BJ (cell line): ENCODE results near the gene RASGRF2. TPM values are rescaled to one million over a fixed set of nuclear protein-coding genes. Genes with fewer than 3 reads are reported as not detected.
"Not testable (repeated sequence)": the region's sequence is repeated elsewhere in the genome, so short reads cannot be mapped to it uniquely, and the experiment has no call there.

Source experiments
- CTCF ChIA-PET: fragments of 350-600 bp; formaldehyde crosslinking; extraction: SDS; loops from one replicate; lab custom pipeline; 2021; ENCODE audit warnings: antibody characterized with exemption, inconsistent platforms; lab: Yijun Ruan, JAX
- POLR2A ChIA-PET: fragments of 300-600 bp; sonication (Branson Sonifier 250); formaldehyde crosslinking; extraction: SDS; loops from one replicate; lab custom pipeline; 2021; ENCODE audit warnings: antibody characterized with exemption; lab: Charles Lee
- DNase-seq: peaks from one replicate; pipeline ENCODE4 v3.0.0-alpha.2; 2011; ENCODE audit warnings: low read depth
- H3K27me3 ChIP-seq: 2 replicates; pipeline ENCODE4 v1.6.0; 2011; ENCODE audit warnings: low read length; ENCODE audit not compliant: control insufficient read depth, insufficient read depth
- H3K36me3 ChIP-seq: 2 replicates; pipeline ENCODE4 v1.5.1; 2011; ENCODE audit warnings: low read length; ENCODE audit not compliant: control insufficient read depth, insufficient read depth
- H3K4me3 ChIP-seq: 2 replicates; pipeline ENCODE4 v1.5.1; 2011; ENCODE audit warnings: low read depth, mild to moderate bottlenecking, control low read depth, low read length
- polyA plus RNA-seq: library from polyadenylated mRNA; depleted of rRNA; stranded (reverse); fragments of >200 nt; gene quantifications from 2 replicates; pipeline ENCODE4 v1.2.3, GENCODE V29; 2011
- TF ChIP-seq, protein P1 (sequence below): IDR thresholded peaks from 2 replicates; pipeline ENCODE4 v1.5.1; 2011; ENCODE audit warnings: low read depth, mild to moderate bottlenecking, control low read depth, inconsistent platforms, low read length, moderate library complexity; ENCODE audit not compliant: insufficient read depth

RASGRF2 gene
- polyA plus RNA-seq, 1 experiment = 0.85 TPM

GRCh38 chr5:81251922-81252321 lies 291.8 kb downstream of the RASGRF2 start:
- CTCF ChIA-PET = interaction anchor here (1.5 kb wide), 1 partner anchor 17 kb away, joined by 3 read pairs; no protein-coding TSS in a partner anchor

GRCh38 chr5:81252904-81253303 lies 292.7 kb downstream of the RASGRF2 start:
- CTCF ChIA-PET = interaction anchor here (1.0 kb wide), 1 partner anchor 11 kb away, joined by 4 read pairs; no protein-coding TSS in a partner anchor
- DNase-seq = no peak
- no peaks in the 10 kb centered on the region for H3K27me3 ChIP-seq
- no peak overlapping the region for H3K4me3 ChIP-seq
- POLR2A ChIA-PET = interaction anchor here (0.5 kb wide), 1 partner anchor 19 kb away, joined by 6 read pairs; no protein-coding TSS in a partner anchor
- H3K36me3 ChIP-seq = no peaks in the 10 kb centered on the region
- TF ChIP-seq, protein P1, sequence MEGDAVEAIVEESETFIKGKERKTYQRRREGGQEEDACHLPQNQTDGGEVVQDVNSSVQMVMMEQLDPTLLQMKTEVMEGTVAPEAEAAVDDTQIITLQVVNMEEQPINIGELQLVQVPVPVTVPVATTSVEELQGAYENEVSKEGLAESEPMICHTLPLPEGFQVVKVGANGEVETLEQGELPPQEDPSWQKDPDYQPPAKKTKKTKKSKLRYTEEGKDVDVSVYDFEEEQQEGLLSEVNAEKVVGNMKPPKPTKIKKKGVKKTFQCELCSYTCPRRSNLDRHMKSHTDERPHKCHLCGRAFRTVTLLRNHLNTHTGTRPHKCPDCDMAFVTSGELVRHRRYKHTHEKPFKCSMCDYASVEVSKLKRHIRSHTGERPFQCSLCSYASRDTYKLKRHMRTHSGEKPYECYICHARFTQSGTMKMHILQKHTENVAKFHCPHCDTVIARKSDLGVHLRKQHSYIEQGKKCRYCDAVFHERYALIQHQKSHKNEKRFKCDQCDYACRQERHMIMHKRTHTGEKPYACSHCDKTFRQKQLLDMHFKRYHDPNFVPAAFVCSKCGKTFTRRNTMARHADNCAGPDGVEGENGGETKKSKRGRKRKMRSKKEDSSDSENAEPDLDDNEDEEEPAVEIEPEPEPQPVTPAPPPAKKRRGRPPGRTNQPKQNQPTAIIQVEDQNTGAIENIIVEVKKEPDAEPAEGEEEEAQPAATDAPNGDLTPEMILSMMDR = no peak

More at GRCh38 chr5:81251922-81252321, 291.8 kb downstream of the RASGRF2 start:
- TF ChIP-seq, protein P1 = no peak
- DNase-seq = no peak
- POLR2A ChIA-PET = no interaction called here
- H3K4me3 ChIP-seq = no peak overlapping the region
- no peaks in the 10 kb centered on the region for H3K36me3 ChIP-seq
- H3K27me3 ChIP-seq = no peaks in the 10 kb centered on the region

DNA sequence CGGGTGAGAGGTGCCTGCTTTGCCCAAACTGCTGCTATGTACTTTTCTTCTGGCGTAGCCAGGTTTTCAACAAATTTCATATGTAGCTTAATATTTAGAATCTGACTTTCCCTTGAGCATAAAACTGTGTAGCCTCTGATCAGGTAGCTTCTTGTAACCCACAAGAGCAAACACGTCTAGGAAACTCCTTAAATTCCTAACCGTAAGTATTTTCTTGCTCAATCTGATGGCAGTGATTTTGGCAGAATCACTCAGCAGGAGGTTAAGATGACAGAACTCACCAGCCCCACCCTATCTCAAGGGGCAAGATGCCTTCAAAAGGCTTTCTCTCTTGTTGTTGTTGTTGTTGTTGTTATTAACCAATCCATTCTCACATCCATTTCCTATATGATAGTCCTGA lies 293.7 kb downstream of the RASGRF2 start:
- Histone ChIP-seq H3K4me3 (no peak overlapping the region), H3K27me3 (no peaks in the 10 kb centered on the region), H3K36me3 (no peaks in the 10 kb centered on the region)
- TF ChIP-seq, protein P1 = no peak
- DNase-seq = no peak
- CTCF ChIA-PET = interaction anchor here (1.0 kb wide), 1 partner anchor 12 kb away, joined by 4 read pairs; no protein-coding TSS in a partner anchor
- POLR2A ChIA-PET = no interaction called here

DNA sequence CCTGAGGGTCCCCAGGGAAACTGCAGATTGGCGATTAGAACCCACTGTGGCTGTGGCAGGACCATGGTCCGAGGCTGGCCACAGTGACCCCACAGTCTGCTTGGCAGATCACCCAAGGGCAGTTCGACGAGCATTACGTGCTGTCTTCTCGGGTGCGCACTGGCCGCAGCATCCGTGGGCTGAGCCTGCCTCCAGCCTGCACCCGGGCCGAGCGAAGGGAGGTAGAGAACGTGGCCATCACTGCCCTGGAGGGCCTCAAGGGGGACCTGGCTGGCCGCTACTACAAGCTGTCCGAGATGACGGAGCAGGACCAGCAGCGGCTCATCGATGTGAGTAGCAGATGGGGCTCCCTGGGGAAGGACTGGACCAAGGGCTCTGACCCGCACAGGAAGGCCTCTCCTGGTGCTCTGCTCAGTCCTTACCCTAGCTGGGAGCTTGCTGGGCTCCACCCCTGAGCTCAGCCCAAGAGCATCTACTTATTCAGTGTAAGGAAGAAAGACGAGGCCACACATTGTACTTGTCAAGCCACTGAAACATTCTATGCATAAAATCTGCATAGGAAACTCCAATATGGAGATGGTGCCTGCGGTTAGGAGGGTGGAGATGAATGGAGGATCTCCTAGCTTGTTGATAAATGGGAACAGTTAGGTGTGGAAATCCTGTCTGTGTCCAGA lies 294.9 kb downstream of the RASGRF2 start:
- Histone ChIP-seq H3K27me3 (no peaks in the 10 kb centered on the region), H3K4me3 (no peak overlapping the region), H3K36me3 (no peaks in the 10 kb centered on the region)
- ChIA-PET CTCF (no interaction called here), POLR2A (no interaction called here)
- DNase-seq = no peak
- TF ChIP-seq, protein P1 = no peak

GRCh38 chr5:81256766-81257165 lies 296.6 kb downstream of the RASGRF2 start:
- CTCF ChIA-PET = interaction anchor here (0.7 to 1.4 kb wide), 2 partner anchors 43 to 585 kb away, joined by 3 read pairs; no protein-coding TSS in a partner anchor
- H3K36me3 ChIP-seq = no peaks in the 10 kb centered on the region
- H3K27me3 ChIP-seq = no peaks in the 10 kb centered on the region
- no peak overlapping the region for H3K4me3 ChIP-seq
- POLR2A ChIA-PET = no interaction called here
- no peak for DNase-seq
- TF ChIP-seq, protein P1 = no peak

- H3K4me3 ChIP-seq, H3K36me3 ChIP-seq, DNase-seq, CTCF ChIA-PET, H3K27me3 ChIP-seq, POLR2A ChIA-PET: not testable (repeated sequence)
Measured at GRCh38 chr5:81262796-81263195, 302.6 kb downstream of the RASGRF2 start.
